Astrocyte of the spinal cord (primary cell): ENCODE measurements around the gene PHACTR4.

Experiments used
- DNase-seq: peaks from one replicate; pipeline ENCODE4 v3.0.0; 2011; ENCODE audit warnings: low read depth, low spot score
- H3K4me3 ChIP-seq: 2 replicates; pipeline ENCODE4 v1.5.1; 2011; ENCODE audit warnings: low read depth, mild to moderate bottlenecking, low read length, moderate library complexity
- CTCF ChIP-seq: IDR thresholded peaks from 2 replicates; pipeline ENCODE4 v1.5.1; 2012; ENCODE audit warnings: low read depth, mild to moderate bottlenecking, low read length, inconsistent platforms
- in situ Hi-C: cut with HindIII; loops from 2 replicates; pipeline ENCODE4 v1.10.0; 2017; ENCODE audit warnings: low sequenced_read_pairs

The PHACTR4 gene

GRCh38 chr1:28482702-28483101, 113.2 kb downstream of the PHACTR4 start:
- TF ChIP-seq CTCF = no peak
- no peak overlapping the region for H3K4me3 ChIP-seq
- in situ Hi-C loops = no loop called here
- DNase-seq = no peak

- TF ChIP-seq CTCF = no peak
- no peak overlapping the region for H3K4me3 ChIP-seq
- in situ Hi-C loops = no loop called here
- no peak for DNase-seq
Observed at GRCh38 chr1:28494737-28495136, 125.2 kb downstream of the PHACTR4 start.

- no peak overlapping the region for H3K4me3 ChIP-seq
- TF ChIP-seq CTCF = no peak
- in situ Hi-C loops = no loop called here
- no peak for DNase-seq
Observed at GRCh38 chr1:28499553-28499952, 130.0 kb downstream of the PHACTR4 start.

GRCh38 chr1:28501925-28502324, 132.4 kb downstream of the PHACTR4 start:
- no peak overlapping the region for H3K4me3 ChIP-seq
- DNase-seq = no peak

GRCh38 chr1:28503117-28503516, 133.6 kb downstream of the PHACTR4 start:
- in situ Hi-C loops = no loop called here
- no peak for DNase-seq
- no peak for TF ChIP-seq CTCF
- H3K4me3 ChIP-seq = no peak overlapping the region

More at GRCh38 chr1:28501925-28502324, 132.4 kb downstream of the PHACTR4 start:
- in situ Hi-C loops = no loop called here
- no peak for TF ChIP-seq CTCF

GRCh38 chr1:28505406-28506187, 136.1 kb downstream of the PHACTR4 start, which contains the start of gene RCC1:
RCC1 (plus strand) TSS chr1:28506043; CDS start chr1:28529867, 23,824 bp downstream.
- peak within 1 kb of the TSS; percentile 97 for H3K4me3 ChIP-seq
- DNase-seq = peak; percentile 99
- TF ChIP-seq CTCF = no peak
- in situ Hi-C loops = no loop called here
